ENCODE results near the gene ICA1.

DNA sequence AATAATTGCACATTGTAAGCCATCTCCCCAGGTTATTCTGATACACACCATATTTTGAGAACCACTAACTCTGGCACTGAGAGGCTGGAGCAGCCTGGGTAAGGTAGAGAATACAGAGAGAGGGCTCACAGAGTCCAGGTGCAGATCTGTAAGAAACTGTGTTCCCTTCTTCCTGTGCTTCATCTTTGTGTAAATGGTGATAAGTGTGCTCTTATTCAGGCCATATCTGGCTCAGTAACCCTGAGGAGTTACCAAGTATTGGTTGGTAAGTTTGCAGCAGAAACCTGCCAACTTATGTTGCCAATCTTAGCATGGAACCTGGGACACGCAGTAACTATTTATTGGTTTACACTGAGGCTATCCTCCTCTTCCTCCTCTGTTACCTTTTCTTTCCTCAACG is 16.2 kb upstream of the ICA1 start:
- TF ChIP-seq CTCF (tag by site-specific recombination; IDR thresholded peaks at IDR 0.05) (no peak), ZNF843 (tag by site-specific recombination; IDR thresholded peaks at IDR 0.05) (no peak), ZNF266 (tag by site-specific recombination; IDR thresholded peaks at IDR 0.05; ENCODE audit: low read depth) (no peak), ZFP3 (tag by site-specific recombination; IDR thresholded peaks at IDR 0.05; ENCODE audit: low read depth) (no peak), ZNF175 (tag by site-specific recombination; IDR thresholded peaks at IDR 0.05) (no peak), ZNF555 (tag by site-specific recombination; conservative IDR thresholded peaks at IDR 0.05) (no peak), ZFP37 (tag by site-specific recombination; IDR thresholded peaks at IDR 0.05) (no peak), PRDM10 (tag by site-specific recombination; IDR thresholded peaks at IDR 0.05) (no peak), ZNF335 (tag by site-specific recombination; conservative IDR thresholded peaks at IDR 0.05) (no peak), ZNF639 (tag by site-specific recombination; IDR thresholded peaks at IDR 0.05) (no peak), ZNF157 (tag by site-specific recombination; IDR thresholded peaks at IDR 0.05) (no peak), ZNF768 (tag by site-specific recombination; IDR thresholded peaks at IDR 0.05) (no peak), KLF10 (tag by site-specific recombination; IDR thresholded peaks at IDR 0.05) (no peak)
- TF ChIP-seq, protein P1, sequence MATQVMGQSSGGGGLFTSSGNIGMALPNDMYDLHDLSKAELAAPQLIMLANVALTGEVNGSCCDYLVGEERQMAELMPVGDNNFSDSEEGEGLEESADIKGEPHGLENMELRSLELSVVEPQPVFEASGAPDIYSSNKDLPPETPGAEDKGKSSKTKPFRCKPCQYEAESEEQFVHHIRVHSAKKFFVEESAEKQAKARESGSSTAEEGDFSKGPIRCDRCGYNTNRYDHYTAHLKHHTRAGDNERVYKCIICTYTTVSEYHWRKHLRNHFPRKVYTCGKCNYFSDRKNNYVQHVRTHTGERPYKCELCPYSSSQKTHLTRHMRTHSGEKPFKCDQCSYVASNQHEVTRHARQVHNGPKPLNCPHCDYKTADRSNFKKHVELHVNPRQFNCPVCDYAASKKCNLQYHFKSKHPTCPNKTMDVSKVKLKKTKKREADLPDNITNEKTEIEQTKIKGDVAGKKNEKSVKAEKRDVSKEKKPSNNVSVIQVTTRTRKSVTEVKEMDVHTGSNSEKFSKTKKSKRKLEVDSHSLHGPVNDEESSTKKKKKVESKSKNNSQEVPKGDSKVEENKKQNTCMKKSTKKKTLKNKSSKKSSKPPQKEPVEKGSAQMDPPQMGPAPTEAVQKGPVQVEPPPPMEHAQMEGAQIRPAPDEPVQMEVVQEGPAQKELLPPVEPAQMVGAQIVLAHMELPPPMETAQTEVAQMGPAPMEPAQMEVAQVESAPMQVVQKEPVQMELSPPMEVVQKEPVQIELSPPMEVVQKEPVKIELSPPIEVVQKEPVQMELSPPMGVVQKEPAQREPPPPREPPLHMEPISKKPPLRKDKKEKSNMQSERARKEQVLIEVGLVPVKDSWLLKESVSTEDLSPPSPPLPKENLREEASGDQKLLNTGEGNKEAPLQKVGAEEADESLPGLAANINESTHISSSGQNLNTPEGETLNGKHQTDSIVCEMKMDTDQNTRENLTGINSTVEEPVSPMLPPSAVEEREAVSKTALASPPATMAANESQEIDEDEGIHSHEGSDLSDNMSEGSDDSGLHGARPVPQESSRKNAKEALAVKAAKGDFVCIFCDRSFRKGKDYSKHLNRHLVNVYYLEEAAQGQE (tag by site-specific recombination; IDR thresholded peaks at IDR 0.05): no peak

Data from HEK293 (cell line).